Activated T-cell treated with anti-CD3 and anti-CD28 coated beads, Interleukin-2, amount 50 U/mL, for 24 hours (primary cell): ENCODE measurements around the gene ESR1.
A peak's percentile ranks its signal among the peaks of the same experiment; 100 is the strongest.

Source experiments
- DNase-seq: peaks from one replicate; pipeline ENCODE4 v3.0.0-alpha.2; 2020
- H3K27ac Mint-ChIP-seq: 2 replicates; pipeline ENCODE4 v1.8.0; 2020; ENCODE audit warnings: mild to moderate bottlenecking, mixed read lengths
- H3K27me3 Mint-ChIP-seq: 2 replicates; pipeline ENCODE4 v1.8.0; 2020; ENCODE audit warnings: mixed read lengths
- H3K36me3 Mint-ChIP-seq: 2 replicates; pipeline ENCODE4 v1.8.0; 2020; ENCODE audit warnings: low read depth, mixed read lengths
- H3K4me1 Mint-ChIP-seq: 2 replicates; pipeline ENCODE4 v1.8.0; 2020; ENCODE audit warnings: low read depth, mixed read lengths
- H3K4me3 Mint-ChIP-seq: 2 replicates; pipeline ENCODE4 v1.8.0; 2020; ENCODE audit warnings: mild to moderate bottlenecking, moderate library complexity, mixed read lengths
- H3K9me3 Mint-ChIP-seq: 2 replicates; pipeline ENCODE4 v1.8.0; 2020; ENCODE audit warnings: mixed read lengths

The ESR1 gene

GRCh38 chr6:152110886-152111820 lies 303.7 kb downstream of the ESR1 start:
- Mint-ChIP-seq H3K4me3 (no peak overlapping the region), H3K27ac (no peak overlapping the region), H3K27me3 (peaks cover 9% of the 10 kb centered on the region), H3K36me3 (no peaks in the 10 kb centered on the region), H3K4me1 (peaks cover 4% of the 10 kb centered on the region), H3K9me3 (no peaks in the 10 kb centered on the region)
- DNase-seq, result no peak

- no peaks in the 10 kb centered on the region for H3K9me3 Mint-ChIP-seq
- peaks cover 7% of the 10 kb centered on the region for H3K4me1 Mint-ChIP-seq
- DNase-seq, result no peak
- H3K36me3 Mint-ChIP-seq, result no peaks in the 10 kb centered on the region
- no peak overlapping the region for H3K27ac Mint-ChIP-seq
- peaks cover 9% of the 10 kb centered on the region for H3K27me3 Mint-ChIP-seq
- H3K4me3 Mint-ChIP-seq, result no peak overlapping the region
Observed at GRCh38 chr6:152112491-152113261, 305.2 kb downstream of the ESR1 start.

- H3K4me3 Mint-ChIP-seq, result no peak overlapping the region
- DNase-seq, result no peak
- peak overlapping the region; percentile 44 for H3K27ac Mint-ChIP-seq
- peaks cover 2% of the 10 kb centered on the region for H3K9me3 Mint-ChIP-seq
- peaks cover 42% of the 10 kb centered on the region for H3K36me3 Mint-ChIP-seq
- peaks cover 7% of the 10 kb centered on the region for H3K4me1 Mint-ChIP-seq
- no peaks in the 10 kb centered on the region for H3K27me3 Mint-ChIP-seq
Observed at GRCh38 chr6:152117156-152118133, 310.0 kb downstream of the ESR1 start.

GRCh38 chr6:152118224-152118623 lies 310.7 kb downstream of the ESR1 start:
- Mint-ChIP-seq H3K4me3 (no peak overlapping the region), H3K27me3 (no peaks in the 10 kb centered on the region), H3K27ac (peak overlapping the region; percentile 44), H3K36me3 (peaks cover 50% of the 10 kb centered on the region), H3K9me3 (peaks cover 2% of the 10 kb centered on the region), H3K4me1 (peaks cover 7% of the 10 kb centered on the region)
- DNase-seq, result no peak

DNA sequence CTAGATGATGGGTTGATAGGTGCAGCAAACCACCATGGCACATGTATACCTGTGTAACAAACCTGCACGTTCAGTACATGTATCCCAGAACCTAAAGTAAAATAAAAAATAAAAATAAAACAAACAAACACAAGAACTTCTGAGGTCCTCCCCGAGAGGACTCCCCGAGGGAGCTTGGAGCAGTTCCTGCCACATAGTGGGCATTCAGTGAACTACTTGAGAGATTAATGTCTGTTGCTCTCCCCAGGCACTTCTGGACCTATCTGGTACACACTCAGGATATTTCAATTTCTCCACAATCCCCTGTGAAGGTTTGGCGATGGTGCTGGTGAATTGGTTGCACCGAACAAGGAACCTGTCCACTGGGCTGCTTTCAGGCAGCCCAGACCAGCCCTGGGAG lies 311.2 kb downstream of the ESR1 start:
- H3K27me3 Mint-ChIP-seq, result no peaks in the 10 kb centered on the region
- peaks cover 7% of the 10 kb centered on the region for H3K4me1 Mint-ChIP-seq
- peaks cover 54% of the 10 kb centered on the region for H3K36me3 Mint-ChIP-seq
- no peak overlapping the region for H3K4me3 Mint-ChIP-seq
- H3K9me3 Mint-ChIP-seq, result peaks cover 2% of the 10 kb centered on the region
- no peak for DNase-seq
- no peak overlapping the region for H3K27ac Mint-ChIP-seq

DNA sequence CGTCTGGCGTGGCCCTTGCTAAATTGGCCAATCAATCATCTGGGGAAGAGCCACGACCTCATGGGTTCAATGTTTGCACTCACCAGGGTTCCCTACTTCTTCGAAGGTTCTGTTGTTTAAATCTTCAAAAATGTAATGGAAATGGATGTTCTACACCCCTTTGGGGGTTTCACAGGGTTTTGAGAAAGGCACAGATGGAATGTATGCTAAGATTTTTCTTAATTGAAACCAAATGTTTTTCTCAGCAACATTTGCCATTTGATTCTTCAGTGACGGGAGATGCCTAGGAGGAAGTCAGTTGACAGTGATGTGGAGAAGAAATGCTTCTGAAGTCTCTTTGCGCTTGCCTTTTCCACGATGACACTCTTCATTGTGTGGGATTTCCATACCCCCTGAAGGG lies 312.3 kb downstream of the ESR1 start:
- Mint-ChIP-seq H3K27me3 (no peaks in the 10 kb centered on the region), H3K36me3 (peaks cover 63% of the 10 kb centered on the region), H3K4me3 (no peak overlapping the region), H3K27ac (no peak overlapping the region), H3K4me1 (peaks cover 9% of the 10 kb centered on the region), H3K9me3 (peaks cover 2% of the 10 kb centered on the region)
- DNase-seq, result no peak

DNA sequence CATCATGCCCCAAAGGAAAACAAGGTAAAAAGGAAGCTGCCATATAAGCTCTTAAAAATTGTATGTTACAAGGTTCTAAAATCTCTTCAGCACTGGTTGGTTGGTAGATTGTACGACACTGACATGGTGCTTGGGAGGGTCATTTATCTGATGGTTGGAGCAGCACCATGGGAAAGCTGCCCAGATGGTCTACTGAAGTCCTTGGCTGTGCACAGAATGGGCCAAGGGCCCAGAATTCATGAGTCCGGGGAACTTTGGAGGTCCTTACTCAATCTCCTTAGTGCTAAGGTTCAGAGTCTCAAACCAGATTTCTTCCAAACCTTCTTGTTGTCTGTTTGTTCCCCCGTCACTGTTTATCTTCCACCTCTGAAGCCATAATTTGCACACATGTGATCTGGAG lies 314.4 kb downstream of the ESR1 start:
- H3K4me3 Mint-ChIP-seq, result no peak overlapping the region
- H3K27ac Mint-ChIP-seq, result peak overlapping the region; percentile 51
- H3K9me3 Mint-ChIP-seq, result peaks cover 2% of the 10 kb centered on the region
- DNase-seq, result no peak
- H3K4me1 Mint-ChIP-seq, result peaks cover 9% of the 10 kb centered on the region
- H3K27me3 Mint-ChIP-seq, result no peaks in the 10 kb centered on the region
- peaks cover 77% of the 10 kb centered on the region for H3K36me3 Mint-ChIP-seq

DNA sequence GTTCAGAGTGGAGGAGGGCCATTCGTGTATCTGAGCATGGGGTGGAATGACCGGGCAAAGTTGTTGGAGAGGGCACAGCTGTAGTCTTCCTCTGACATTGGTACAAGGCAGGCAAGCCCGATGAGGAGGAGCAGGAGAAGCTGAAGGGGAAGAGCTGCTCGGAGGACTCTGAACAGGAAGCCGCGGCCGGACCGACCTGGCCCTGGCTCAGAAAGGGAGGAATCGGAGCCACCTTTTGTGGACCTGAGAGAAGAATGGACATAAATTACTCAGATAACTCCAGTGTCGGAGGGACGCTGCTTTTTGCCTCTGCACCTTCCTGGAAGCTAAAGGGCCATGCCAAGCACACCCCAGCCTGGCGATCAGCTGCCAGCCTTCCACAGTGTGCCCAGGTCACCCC lies 315.0 kb downstream of the ESR1 start:
- peaks cover 79% of the 10 kb centered on the region for H3K36me3 Mint-ChIP-seq

GRCh38 chr6:152123076-152123475 lies 315.6 kb downstream of the ESR1 start:
- Mint-ChIP-seq H3K27ac (no peak overlapping the region), H3K27me3 (no peaks in the 10 kb centered on the region), H3K36me3 (peaks cover 82% of the 10 kb centered on the region), H3K9me3 (peaks cover 2% of the 10 kb centered on the region), H3K4me1 (peaks cover 2% of the 10 kb centered on the region), H3K4me3 (no peak overlapping the region)
- DNase-seq, result no peak

More for the DNA sequence above, 315.0 kb downstream of the ESR1 start:
- H3K9me3 Mint-ChIP-seq, result peaks cover 2% of the 10 kb centered on the region
- peak overlapping the region; percentile 2 for H3K27ac Mint-ChIP-seq
- H3K4me1 Mint-ChIP-seq, result peaks cover 9% of the 10 kb centered on the region
- no peak overlapping the region for H3K4me3 Mint-ChIP-seq
- DNase-seq, result no peak
- H3K27me3 Mint-ChIP-seq, result no peaks in the 10 kb centered on the region

DNA sequence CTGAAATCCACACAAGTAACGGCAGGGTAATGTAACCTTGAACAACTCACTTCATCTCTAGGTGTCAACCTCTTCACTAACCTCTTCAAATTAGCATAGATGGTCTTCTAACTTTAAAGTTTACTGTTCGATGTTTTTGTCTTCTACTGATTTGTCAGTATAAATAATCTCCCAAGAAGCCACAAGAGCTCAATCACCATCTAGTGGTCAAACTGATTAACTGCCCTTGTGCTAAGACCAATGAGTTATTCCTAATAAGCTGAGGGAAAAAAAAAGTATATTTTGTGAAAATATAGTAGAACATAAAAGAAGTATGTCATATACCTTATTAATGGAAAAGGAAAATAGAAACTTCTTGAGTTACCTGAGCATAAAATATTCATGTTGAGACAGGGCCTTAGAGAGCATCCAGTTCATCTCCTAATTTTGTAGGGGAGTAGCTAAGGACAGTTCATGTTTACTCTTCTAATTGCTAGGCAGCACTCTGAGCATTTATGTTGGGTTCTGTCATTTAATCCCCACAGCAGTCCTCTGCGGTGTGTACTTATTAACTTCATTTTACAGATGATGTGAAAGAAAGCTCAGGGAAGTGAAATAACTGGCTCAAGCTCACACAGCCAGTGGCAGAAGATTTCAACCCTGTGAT lies 317.1 kb downstream of the ESR1 start:
- Mint-ChIP-seq H3K27me3 (no peaks in the 10 kb centered on the region), H3K36me3 (peaks cover 86% of the 10 kb centered on the region), H3K4me1 (peaks cover 2% of the 10 kb centered on the region), H3K4me3 (no peak overlapping the region), H3K9me3 (no peaks in the 10 kb centered on the region), H3K27ac (peak overlapping the region; percentile 20)
- no peak for DNase-seq

GRCh38 chr6:152127432-152128165 lies 320.1 kb downstream of the ESR1 start:
- peaks cover 85% of the 10 kb centered on the region for H3K36me3 Mint-ChIP-seq

GRCh38 chr6:152129691-152130151 lies 322.2 kb downstream of the ESR1 start:
- Mint-ChIP-seq H3K27me3 (no peaks in the 10 kb centered on the region), H3K4me1 (peaks cover 5% of the 10 kb centered on the region), H3K9me3 (no peaks in the 10 kb centered on the region), H3K27ac (peak overlapping the region; percentile 84), H3K4me3 (no peak overlapping the region), H3K36me3 (peaks cover 85% of the 10 kb centered on the region)
- DNase-seq, result no peak

More at GRCh38 chr6:152127432-152128165, 320.1 kb downstream of the ESR1 start:
- no peak for DNase-seq
- Mint-ChIP-seq H3K27ac (peak overlapping the region; percentile 22), H3K27me3 (no peaks in the 10 kb centered on the region), H3K4me1 (peaks cover 7% of the 10 kb centered on the region), H3K4me3 (no peak overlapping the region), H3K9me3 (no peaks in the 10 kb centered on the region)

- H3K4me1 Mint-ChIP-seq, result peaks cover 5% of the 10 kb centered on the region
- H3K27ac Mint-ChIP-seq, result peak overlapping the region; percentile 84
- H3K4me3 Mint-ChIP-seq, result no peak overlapping the region
- no peaks in the 10 kb centered on the region for H3K27me3 Mint-ChIP-seq
- DNase-seq, result no peak
- peaks cover 91% of the 10 kb centered on the region for H3K36me3 Mint-ChIP-seq
- H3K9me3 Mint-ChIP-seq, result no peaks in the 10 kb centered on the region
Observed at GRCh38 chr6:152130441-152130840, 323.0 kb downstream of the ESR1 start.
